HepG2 (cell line): ENCODE results near the gene MAP1LC3A. TPM values are rescaled to one million over a fixed set of nuclear protein-coding genes. Genes with fewer than 3 reads are reported as not detected.

Source experiments
- BCLAF1 ChIP-seq: fragments of 450-650 bp; IDR thresholded peaks from 2 replicates; pipeline ENCODE4 v1.6.1; 2017; ENCODE audit warnings: mild to moderate bottlenecking
- CREB1 ChIP-seq, 2 experiments: fragments of 450-650 bp in 1 of 2; IDR thresholded peaks; 2 replicates each; pipeline ENCODE4 v1.6.1; 2016 to 2017; ENCODE audit warnings: control low read depth in 1 of 2, mild to moderate bottlenecking in 1 of 2, missing compliant biosample characterization in 1 of 2, missing genetic modification characterization in 1 of 2
- CSRNP1 ChIP-seq: sonication (generic); formaldehyde crosslinking; IDR thresholded peaks from 2 replicates; pipeline ENCODE4 v1.8.1; 2023; ENCODE audit warnings: mild to moderate bottlenecking, missing genetic modification reagents
- FOXA3 ChIP-seq: IDR thresholded peaks from 2 replicates; pipeline ENCODE4 v1.6.1; 2016; ENCODE audit warnings: missing genetic modification reagents, missing compliant biosample characterization
- FOXK1 ChIP-seq: sonication (generic); formaldehyde crosslinking; IDR thresholded peaks from 2 replicates; pipeline ENCODE4 v1.4.0; 2020; ENCODE audit warnings: low read depth, missing genetic modification reagents, borderline replicate concordance
- HOXD1 ChIP-seq: sonication (generic); formaldehyde crosslinking; IDR thresholded peaks from 2 replicates; pipeline ENCODE4 v1.5.0; 2020; ENCODE audit warnings: missing genetic modification reagents
- KDM6A ChIP-seq: IDR thresholded peaks from 2 replicates; pipeline ENCODE4 v1.6.1; 2016; ENCODE audit warnings: low read depth
- MEF2D ChIP-seq: sonication (generic); formaldehyde crosslinking; IDR thresholded peaks from 2 replicates; pipeline ENCODE4 v1.5.1; 2020; ENCODE audit warnings: mild to moderate bottlenecking, missing genetic modification reagents
- MXD3 ChIP-seq: IDR thresholded peaks from 2 replicates; pipeline ENCODE4 v1.6.1; 2016; ENCODE audit warnings: mild to moderate bottlenecking, missing biosample characterization, missing genetic modification reagents
- NFE2L1 ChIP-seq: sonication (generic); formaldehyde crosslinking; IDR thresholded peaks from 2 replicates; pipeline ENCODE4 v1.4.0; 2020; ENCODE audit warnings: missing genetic modification reagents, mild to moderate bottlenecking, borderline replicate concordance
- NR2F6 ChIP-seq, 2 experiments: IDR thresholded peaks; 2 replicates each; pipeline ENCODE4 v1.6.1; 2016; ENCODE audit warnings: antibody characterized with exemption in 1 of 2, mild to moderate bottlenecking in 1 of 2
- SALL1 ChIP-seq: sonication (generic); formaldehyde crosslinking; IDR thresholded peaks from 2 replicates; pipeline ENCODE4 v1.8.0; 2022; ENCODE audit warnings: mild to moderate bottlenecking, missing genetic modification reagents
- TARDBP ChIP-seq: sonication (generic); formaldehyde crosslinking; IDR thresholded peaks from 2 replicates; pipeline ENCODE4 v1.8.0; 2022; ENCODE audit warnings: mild to moderate bottlenecking, missing genetic modification reagents
- ZBTB2 ChIP-seq: sonication (generic); formaldehyde crosslinking; IDR thresholded peaks from 2 replicates; pipeline ENCODE4 v1.8.0; 2022; ENCODE audit warnings: low read depth, missing genetic modification reagents
- ZBTB34 ChIP-seq: sonication (generic); formaldehyde crosslinking; IDR thresholded peaks from 2 replicates; pipeline ENCODE4 v1.8.0; 2022; ENCODE audit warnings: mild to moderate bottlenecking, missing genetic modification reagents
- ZBTB38 ChIP-seq: sonication (generic); formaldehyde crosslinking; IDR thresholded peaks from 2 replicates; pipeline ENCODE4 v1.5.1; 2020; ENCODE audit warnings: mild to moderate bottlenecking, missing genetic modification reagents
- ZBTB43 ChIP-seq: sonication (generic); formaldehyde crosslinking; conservative IDR thresholded peaks from 2 replicates; pipeline ENCODE4 v1.4.0; 2020; ENCODE audit warnings: missing genetic modification reagents
- ZNF10 ChIP-seq: sonication (generic); formaldehyde crosslinking; IDR thresholded peaks from 2 replicates; pipeline ENCODE4 v1.4.0; 2020; ENCODE audit warnings: mild to moderate bottlenecking, low read depth, missing genetic modification reagents, borderline replicate concordance
- ZNF143 ChIP-seq: sonication (generic); formaldehyde crosslinking; IDR thresholded peaks from 2 replicates; pipeline ENCODE4 v1.4.0; 2020; ENCODE audit warnings: missing genetic modification reagents
- polyA plus RNA-seq, 8 experiments: library from polyadenylated mRNA; depleted of rRNA in 3 of 8; stranded (reverse) in 7 of 8; unstranded in 1 of 8; fragments of >200 nt; fragmentation: Illumina TruSeq in 4 of 8; extraction: Trizol in 4 of 8; gene quantifications; 2 replicates each; pipeline versions ENCODE4 v1.2.1 to v1.2.3, GENCODE V29; 2011 to 2016; ENCODE audit warnings: low read depth in 4 of 8, missing spikeins in 1 of 8, mixed read lengths in 1 of 8; ENCODE audit not compliant: insufficient read depth in 1 of 8
- total RNA-seq, 5 experiments: library from RNA; depleted of rRNA; stranded (reverse); fragments of >200 nt; fragmentation: Illumina TruSeq; extraction: Trizol; gene quantifications; 2 replicates each; pipeline ENCODE4 v1.2.3, GENCODE V29; 2016; ENCODE audit warnings: low read depth in 1 of 5

The MAP1LC3A gene
- total and polyA plus RNA-seq, 2 of the 13 experiments (the other 11 are each of a cell fraction or from before 2014, with no cell fraction given): not detected

- TF ChIP-seq TARDBP (CRISPR knock-in tag) (peak; percentile 84), NR2F6 (IDR thresholded peaks at IDR 0.05) (no peak), NR2F6 (CRISPR knock-in tag; IDR thresholded peaks at IDR 0.05) (peak; percentile 63), ZBTB34 (peak; percentile 73; the same call in 1 of the 2 replicates), ZBTB2 (CRISPR knock-in tag) (0 out of 2 replicates have a peak, but pooled peaks have one; percentile 59), ZNF10 (CRISPR knock-in tag) (no peak), MEF2D (CRISPR knock-in tag) (peak; percentile 93), MXD3 (CRISPR knock-in tag) (peak; percentile 95), BCLAF1 (no peak), FOXK1 (peak; percentile 84), ZBTB43 (CRISPR knock-in tag) (peak; percentile 50; the same call in 1 of the 2 replicates), HOXD1 (peak; percentile 17), NFE2L1 (no peak), CSRNP1 (peak; percentile 98), KDM6A (0 out of 2 replicates have a peak, but pooled peaks have one; percentile 15), ZBTB38 (CRISPR knock-in tag) (peak; percentile 76; the same call in 1 of the 2 replicates), ZNF143 (CRISPR knock-in tag) (peak; percentile 49; the same call in 1 of the 2 replicates), FOXA3 (peak; percentile 43; the same call in 1 of the 2 replicates), SALL1 (CRISPR knock-in tag) (peak; percentile 91), CREB1 (IDR thresholded peaks at IDR 0.05) (peak; percentile 70), CREB1 (CRISPR knock-in tag; IDR thresholded peaks at IDR 0.05) (no peak)
These were observed 42.0 kb upstream of the MAP1LC3A start, which contains the start of gene DYNLRB1 (continued) for GRCh38 chr20:34516247-34517113.
